WTC11 (cell line): Measurements from ENCODE around the gene CCDC127. TPM values are rescaled to one million over a fixed set of nuclear protein-coding genes. Genes with fewer than 3 reads are reported as not detected.

ENCODE experiments used
- ATAC-seq: fragments of 200-7000 bp; cut with Tn5 transposase; 2 replicates; pipeline ENCODE4 v1.10.0; 2021; ENCODE audit warnings: mild to moderate bottlenecking, moderate library complexity
- CTCF ChIA-PET: fragments of 300-600 bp; sonication (Branson Sonifier 250); formaldehyde crosslinking; loops from one replicate; lab custom pipeline; 2021; ENCODE audit warnings: antibody characterized with exemption; lab: Charles Lee
- POLR2A ChIA-PET: fragments of 350-600 bp; sonication (Branson Sonifier 250); formaldehyde crosslinking; loops from one replicate; lab custom pipeline; 2021; ENCODE audit warnings: antibody characterized with exemption; lab: Charles Lee
- DNase-seq: peaks from one replicate; pipeline ENCODE4 v3.0.0; 2021; ENCODE audit warnings: low spot score
- H3K27ac Mint-ChIP-seq: 2 replicates; pipeline ENCODE4 v1.8.0; 2021; ENCODE audit warnings: mixed read lengths
- H3K27me3 Mint-ChIP-seq: 2 replicates; pipeline ENCODE4 v1.8.0; 2021; ENCODE audit warnings: low read depth, mild to moderate bottlenecking, moderate library complexity, mixed read lengths
- H3K36me3 Mint-ChIP-seq: 2 replicates; pipeline ENCODE4 v1.8.0; 2021; ENCODE audit warnings: mixed read lengths
- H3K4me1 Mint-ChIP-seq: 2 replicates; pipeline ENCODE4 v1.8.0; 2022; ENCODE audit warnings: mixed read lengths
- H3K4me3 Mint-ChIP-seq: 2 replicates; pipeline ENCODE4 v1.8.0; 2021; ENCODE audit warnings: mild to moderate bottlenecking, moderate library complexity, mixed read lengths
- H3K9me3 Mint-ChIP-seq: 2 replicates; pipeline ENCODE4 v1.8.0; 2021; ENCODE audit warnings: mixed read lengths
- CREM ChIP-seq: sonication (generic); formaldehyde crosslinking; IDR thresholded peaks from 2 replicates; pipeline ENCODE4 v1.8.1; 2022; ENCODE audit warnings: mild to moderate bottlenecking, missing genetic modification reagents, moderate library complexity
- ESRRA ChIP-seq: sonication (generic); formaldehyde crosslinking; IDR thresholded peaks from 2 replicates; pipeline ENCODE4 v1.8.1; 2022; ENCODE audit warnings: mild to moderate bottlenecking, missing genetic modification reagents, borderline replicate concordance
- FOXJ3 ChIP-seq: sonication (generic); formaldehyde crosslinking; IDR thresholded peaks from 2 replicates; pipeline ENCODE4 v1.9.0; 2021; ENCODE audit warnings: missing genetic modification reagents, mild to moderate bottlenecking, borderline replicate concordance
- FOXP1 ChIP-seq: sonication (generic); formaldehyde crosslinking; IDR thresholded peaks from 2 replicates; pipeline ENCODE4 v1.8.0; 2022; ENCODE audit warnings: missing genetic modification reagents, mild to moderate bottlenecking, moderate library complexity, borderline replicate concordance
- GTF2I ChIP-seq: fragments of 250-450 bp; sonication (Bioruptor Pico); conservative IDR thresholded peaks from 2 replicates; pipeline ENCODE4 v1.4.0; 2021; ENCODE audit warnings: mild to moderate bottlenecking
- HMGA2 ChIP-seq: fragments of 250-450 bp; sonication (Bioruptor Pico); IDR thresholded peaks from 2 replicates; pipeline ENCODE4 v1.4.0; 2021; ENCODE audit warnings: mild to moderate bottlenecking, moderate library complexity
- KAT7 ChIP-seq: sonication (generic); formaldehyde crosslinking; IDR thresholded peaks from 2 replicates; pipeline ENCODE4 v1.8.1; 2023; ENCODE audit warnings: missing genetic modification reagents, mild to moderate bottlenecking, borderline replicate concordance
- NFE2L1 ChIP-seq: sonication (generic); formaldehyde crosslinking; IDR thresholded peaks from 2 replicates; pipeline ENCODE4 v1.8.1; 2023; ENCODE audit warnings: missing genetic modification reagents
- NFYB ChIP-seq: sonication (generic); formaldehyde crosslinking; conservative IDR thresholded peaks from 2 replicates; pipeline ENCODE4 v1.8.0; 2022; ENCODE audit warnings: low read depth, missing genetic modification reagents
- SP1 ChIP-seq: sonication (generic); formaldehyde crosslinking; conservative IDR thresholded peaks from 2 replicates; pipeline ENCODE4 v1.8.1; 2022; ENCODE audit warnings: missing genetic modification reagents
- TP53 ChIP-seq: sonication (generic); formaldehyde crosslinking; IDR thresholded peaks from 2 replicates; pipeline ENCODE4 v1.8.1; 2023; ENCODE audit warnings: mild to moderate bottlenecking, missing genetic modification reagents
- ZNF121 ChIP-seq: sonication (generic); formaldehyde crosslinking; IDR thresholded peaks from 2 replicates; pipeline ENCODE4 v1.8.0; 2023; ENCODE audit warnings: missing genetic modification reagents
- ZNF263 ChIP-seq: sonication (generic); formaldehyde crosslinking; IDR thresholded peaks from 2 replicates; pipeline ENCODE4 v1.8.1; 2022; ENCODE audit warnings: low read depth, mild to moderate bottlenecking, moderate library complexity, missing genetic modification reagents
- ZNF317 ChIP-seq: sonication (generic); formaldehyde crosslinking; IDR thresholded peaks from 2 replicates; pipeline ENCODE4 v1.8.1; 2023; ENCODE audit warnings: low read depth, mild to moderate bottlenecking, moderate library complexity, missing genetic modification reagents, borderline replicate concordance
- total RNA-seq: library from RNA; stranded (reverse); gene quantifications from 3 replicates; pipeline ENCODE4 v1.2.3, GENCODE V29; 2021
- TF ChIP-seq, protein P1 (sequence below): sonication (generic); formaldehyde crosslinking; conservative IDR thresholded peaks from 2 replicates; pipeline ENCODE4 v1.8.1; 2023; ENCODE audit warnings: mild to moderate bottlenecking, low read depth, missing genetic modification reagents, moderate library complexity
- TF ChIP-seq, protein P2 (sequence below): sonication (generic); formaldehyde crosslinking; IDR thresholded peaks from 2 replicates; pipeline ENCODE4 v1.8.0; 2023; ENCODE audit warnings: missing genetic modification reagents
- TF ChIP-seq, protein P3 (sequence below): fragments of 250-450 bp; sonication (Bioruptor Pico); IDR thresholded peaks from 2 replicates; pipeline ENCODE4 v1.9.0; 2021; ENCODE audit warnings: mild to moderate bottlenecking
- TF ChIP-seq, protein P4 (sequence below): sonication (generic); formaldehyde crosslinking; IDR thresholded peaks from 2 replicates; pipeline ENCODE4 v1.8.0; 2023; ENCODE audit warnings: missing genetic modification reagents, mild to moderate bottlenecking, borderline replicate concordance
- TF ChIP-seq, protein P5 (sequence below): sonication (generic); formaldehyde crosslinking; conservative IDR thresholded peaks from 2 replicates; pipeline ENCODE4 v1.8.1; 2022; ENCODE audit warnings: mild to moderate bottlenecking, missing genetic modification reagents
- TF ChIP-seq, protein P6 (sequence below): sonication (generic); formaldehyde crosslinking; IDR thresholded peaks from 2 replicates; pipeline ENCODE4 v1.8.1; 2023; ENCODE audit warnings: mild to moderate bottlenecking, missing genetic modification reagents, moderate library complexity

Gene CCDC127
- total RNA-seq, 1 experiment from 2014 or later, result 5.3 TPM

DNA sequence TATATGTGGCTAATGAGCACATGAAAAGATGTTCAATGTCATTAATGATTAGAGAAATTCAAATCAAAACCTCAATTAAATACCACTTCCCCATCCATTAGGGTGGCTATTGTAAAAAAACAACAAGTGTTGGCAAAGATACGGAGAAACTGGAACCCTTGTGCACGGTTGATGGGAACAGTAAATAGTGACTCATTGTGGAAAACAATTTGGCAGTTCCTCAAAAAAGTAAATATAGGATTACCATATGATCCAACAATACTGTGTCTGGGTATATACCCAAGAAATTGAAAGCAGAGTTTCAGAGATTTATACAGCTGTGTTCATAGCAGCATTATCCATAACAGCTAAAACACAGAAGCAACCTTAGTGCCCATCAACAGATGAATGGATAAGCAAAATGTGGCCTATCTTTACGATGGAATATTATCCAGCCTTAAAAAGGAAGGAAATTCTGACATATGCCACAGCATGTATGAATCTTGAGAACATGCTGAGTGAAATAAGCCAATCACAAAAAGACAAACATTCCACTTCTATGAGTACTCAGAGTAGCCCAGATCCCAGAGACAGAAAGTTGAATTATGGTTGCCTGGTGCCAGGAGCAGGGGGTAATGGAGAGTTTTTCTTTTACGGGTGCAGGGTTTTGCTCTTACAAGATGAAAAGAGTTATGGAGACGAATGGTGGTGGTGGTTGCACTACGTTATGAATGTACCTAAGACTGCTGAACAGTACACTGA is 68.0 kb downstream of the CCDC127 start (continued):
- TF ChIP-seq, protein P1, sequence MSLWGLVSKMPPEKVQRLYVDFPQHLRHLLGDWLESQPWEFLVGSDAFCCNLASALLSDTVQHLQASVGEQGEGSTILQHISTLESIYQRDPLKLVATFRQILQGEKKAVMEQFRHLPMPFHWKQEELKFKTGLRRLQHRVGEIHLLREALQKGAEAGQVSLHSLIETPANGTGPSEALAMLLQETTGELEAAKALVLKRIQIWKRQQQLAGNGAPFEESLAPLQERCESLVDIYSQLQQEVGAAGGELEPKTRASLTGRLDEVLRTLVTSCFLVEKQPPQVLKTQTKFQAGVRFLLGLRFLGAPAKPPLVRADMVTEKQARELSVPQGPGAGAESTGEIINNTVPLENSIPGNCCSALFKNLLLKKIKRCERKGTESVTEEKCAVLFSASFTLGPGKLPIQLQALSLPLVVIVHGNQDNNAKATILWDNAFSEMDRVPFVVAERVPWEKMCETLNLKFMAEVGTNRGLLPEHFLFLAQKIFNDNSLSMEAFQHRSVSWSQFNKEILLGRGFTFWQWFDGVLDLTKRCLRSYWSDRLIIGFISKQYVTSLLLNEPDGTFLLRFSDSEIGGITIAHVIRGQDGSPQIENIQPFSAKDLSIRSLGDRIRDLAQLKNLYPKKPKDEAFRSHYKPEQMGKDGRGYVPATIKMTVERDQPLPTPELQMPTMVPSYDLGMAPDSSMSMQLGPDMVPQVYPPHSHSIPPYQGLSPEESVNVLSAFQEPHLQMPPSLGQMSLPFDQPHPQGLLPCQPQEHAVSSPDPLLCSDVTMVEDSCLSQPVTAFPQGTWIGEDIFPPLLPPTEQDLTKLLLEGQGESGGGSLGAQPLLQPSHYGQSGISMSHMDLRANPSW (CRISPR knock-in tag), result no peak
- no peak for TF ChIP-seq ESRRA (CRISPR knock-in tag)
- no peak for TF ChIP-seq TP53 (CRISPR knock-in tag)
- TF ChIP-seq HMGA2, result no peak
- TF ChIP-seq FOXP1, result no peak
- TF ChIP-seq, protein P2, sequence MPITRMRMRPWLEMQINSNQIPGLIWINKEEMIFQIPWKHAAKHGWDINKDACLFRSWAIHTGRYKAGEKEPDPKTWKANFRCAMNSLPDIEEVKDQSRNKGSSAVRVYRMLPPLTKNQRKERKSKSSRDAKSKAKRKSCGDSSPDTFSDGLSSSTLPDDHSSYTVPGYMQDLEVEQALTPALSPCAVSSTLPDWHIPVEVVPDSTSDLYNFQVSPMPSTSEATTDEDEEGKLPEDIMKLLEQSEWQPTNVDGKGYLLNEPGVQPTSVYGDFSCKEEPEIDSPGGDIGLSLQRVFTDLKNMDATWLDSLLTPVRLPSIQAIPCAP (CRISPR knock-in tag), result no peak
- no peak for TF ChIP-seq SP1 (CRISPR knock-in tag)
- TF ChIP-seq NFYB (CRISPR knock-in tag), result no peak
- TF ChIP-seq NFE2L1 (CRISPR knock-in tag), result no peak
- no peak for TF ChIP-seq ZNF317
- TF ChIP-seq KAT7 (CRISPR knock-in tag), result no peak
- TF ChIP-seq, protein P3, sequence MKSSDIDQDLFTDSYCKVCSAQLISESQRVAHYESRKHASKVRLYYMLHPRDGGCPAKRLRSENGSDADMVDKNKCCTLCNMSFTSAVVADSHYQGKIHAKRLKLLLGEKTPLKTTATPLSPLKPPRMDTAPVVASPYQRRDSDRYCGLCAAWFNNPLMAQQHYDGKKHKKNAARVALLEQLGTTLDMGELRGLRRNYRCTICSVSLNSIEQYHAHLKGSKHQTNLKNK (CRISPR knock-in tag), result no peak
- TF ChIP-seq FOXJ3, result no peak
- TF ChIP-seq, protein P4, sequence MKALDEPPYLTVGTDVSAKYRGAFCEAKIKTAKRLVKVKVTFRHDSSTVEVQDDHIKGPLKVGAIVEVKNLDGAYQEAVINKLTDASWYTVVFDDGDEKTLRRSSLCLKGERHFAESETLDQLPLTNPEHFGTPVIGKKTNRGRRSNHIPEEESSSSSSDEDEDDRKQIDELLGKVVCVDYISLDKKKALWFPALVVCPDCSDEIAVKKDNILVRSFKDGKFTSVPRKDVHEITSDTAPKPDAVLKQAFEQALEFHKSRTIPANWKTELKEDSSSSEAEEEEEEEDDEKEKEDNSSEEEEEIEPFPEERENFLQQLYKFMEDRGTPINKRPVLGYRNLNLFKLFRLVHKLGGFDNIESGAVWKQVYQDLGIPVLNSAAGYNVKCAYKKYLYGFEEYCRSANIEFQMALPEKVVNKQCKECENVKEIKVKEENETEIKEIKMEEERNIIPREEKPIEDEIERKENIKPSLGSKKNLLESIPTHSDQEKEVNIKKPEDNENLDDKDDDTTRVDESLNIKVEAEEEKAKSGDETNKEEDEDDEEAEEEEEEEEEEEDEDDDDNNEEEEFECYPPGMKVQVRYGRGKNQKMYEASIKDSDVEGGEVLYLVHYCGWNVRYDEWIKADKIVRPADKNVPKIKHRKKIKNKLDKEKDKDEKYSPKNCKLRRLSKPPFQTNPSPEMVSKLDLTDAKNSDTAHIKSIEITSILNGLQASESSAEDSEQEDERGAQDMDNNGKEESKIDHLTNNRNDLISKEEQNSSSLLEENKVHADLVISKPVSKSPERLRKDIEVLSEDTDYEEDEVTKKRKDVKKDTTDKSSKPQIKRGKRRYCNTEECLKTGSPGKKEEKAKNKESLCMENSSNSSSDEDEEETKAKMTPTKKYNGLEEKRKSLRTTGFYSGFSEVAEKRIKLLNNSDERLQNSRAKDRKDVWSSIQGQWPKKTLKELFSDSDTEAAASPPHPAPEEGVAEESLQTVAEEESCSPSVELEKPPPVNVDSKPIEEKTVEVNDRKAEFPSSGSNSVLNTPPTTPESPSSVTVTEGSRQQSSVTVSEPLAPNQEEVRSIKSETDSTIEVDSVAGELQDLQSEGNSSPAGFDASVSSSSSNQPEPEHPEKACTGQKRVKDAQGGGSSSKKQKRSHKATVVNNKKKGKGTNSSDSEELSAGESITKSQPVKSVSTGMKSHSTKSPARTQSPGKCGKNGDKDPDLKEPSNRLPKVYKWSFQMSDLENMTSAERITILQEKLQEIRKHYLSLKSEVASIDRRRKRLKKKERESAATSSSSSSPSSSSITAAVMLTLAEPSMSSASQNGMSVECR (CRISPR knock-in tag), result no peak

DNA sequence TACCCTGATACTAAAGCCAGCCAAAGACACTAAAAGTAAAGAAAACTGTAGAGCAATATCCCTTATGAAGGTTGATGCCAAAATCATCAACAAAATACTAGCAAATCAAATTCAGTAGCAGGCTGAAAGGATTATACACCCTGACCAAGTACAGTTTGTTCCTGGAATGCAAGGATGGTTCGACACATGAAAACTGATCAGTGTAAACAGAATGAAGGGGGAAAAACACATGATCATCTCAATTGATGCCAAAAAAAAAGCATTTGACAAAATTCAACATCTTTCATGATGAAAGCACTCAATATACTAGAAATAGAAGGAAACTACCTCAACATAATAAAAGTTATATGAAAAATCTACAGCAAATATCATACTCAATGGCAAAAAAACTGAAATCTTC is 70.2 kb downstream of the CCDC127 start:
- Mint-ChIP-seq H3K36me3 (peaks cover 80% of the 10 kb centered on the region), H3K27me3 (no peaks in the 10 kb centered on the region; the same call in 1 of the 2 replicates), H3K4me3 (no peak overlapping the region), H3K9me3 (peaks cover 23% of the 10 kb centered on the region), H3K27ac (no peak overlapping the region), H3K4me1 (no peaks in the 10 kb centered on the region)
- ChIA-PET POLR2A (no interaction called here), CTCF (no interaction called here)
- TF ChIP-seq, protein P5, sequence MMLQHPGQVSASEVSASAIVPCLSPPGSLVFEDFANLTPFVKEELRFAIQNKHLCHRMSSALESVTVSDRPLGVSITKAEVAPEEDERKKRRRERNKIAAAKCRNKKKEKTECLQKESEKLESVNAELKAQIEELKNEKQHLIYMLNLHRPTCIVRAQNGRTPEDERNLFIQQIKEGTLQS (CRISPR knock-in tag), result no peak
- TF ChIP-seq, protein P6, sequence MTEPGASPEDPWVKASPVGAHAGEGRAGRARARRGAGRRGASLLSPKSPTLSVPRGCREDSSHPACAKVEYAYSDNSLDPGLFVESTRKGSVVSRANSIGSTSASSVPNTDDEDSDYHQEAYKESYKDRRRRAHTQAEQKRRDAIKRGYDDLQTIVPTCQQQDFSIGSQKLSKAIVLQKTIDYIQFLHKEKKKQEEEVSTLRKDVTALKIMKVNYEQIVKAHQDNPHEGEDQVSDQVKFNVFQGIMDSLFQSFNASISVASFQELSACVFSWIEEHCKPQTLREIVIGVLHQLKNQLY (CRISPR knock-in tag), result no peak
- TF ChIP-seq ZNF121 (CRISPR knock-in tag) (no peak), ZNF263 (no peak), CREM (no peak), GTF2I (CRISPR knock-in tag) (no peak)
- no peak for ATAC-seq
- DNase-seq, result no peak
